Left forelimb (tissue), 1 donor: ENCODE measurements around the gene SOX13.
"Not testable (repeated sequence)": the region's sequence is repeated elsewhere in the genome, so short reads cannot be mapped to it uniquely, and the experiment has no call there.

Experiments
- DNase-seq: peaks from one replicate; pipeline ENCODE4 v3.0.0-alpha.2; 2018; ENCODE audit warnings: low spot score

Gene SOX13

DNA sequence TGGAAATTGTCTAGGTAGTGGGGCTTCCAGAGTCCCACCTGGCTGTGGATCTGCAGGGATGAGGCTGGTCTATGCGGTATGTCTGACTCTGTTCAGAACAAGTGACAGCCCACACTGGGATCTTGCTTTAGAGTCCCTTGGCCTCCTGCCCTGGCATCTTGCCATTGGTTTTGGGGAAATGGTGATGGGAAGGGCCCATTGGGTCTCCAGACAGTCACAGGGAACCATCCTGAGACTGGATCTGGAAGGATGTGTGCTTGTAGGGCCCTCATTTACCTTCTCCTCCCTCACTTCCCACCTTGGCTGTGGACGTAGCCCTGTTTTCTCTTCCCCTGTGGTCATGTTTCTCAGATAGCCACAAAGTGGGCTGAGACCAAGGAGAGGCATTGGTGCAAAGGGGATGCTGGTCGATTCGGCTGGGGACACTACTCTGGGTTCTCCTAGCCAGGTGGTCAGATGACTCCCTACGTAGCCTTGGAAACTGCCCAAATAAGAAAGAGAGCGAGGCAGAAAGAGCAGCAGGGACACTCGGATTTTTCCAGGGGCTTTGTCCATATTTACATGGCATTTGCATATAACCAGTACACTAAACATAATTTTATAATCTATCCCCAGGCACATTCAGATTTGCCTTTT lies 15.1 kb downstream of the SOX13 start:
- no peak for DNase-seq

GRCh38 chr1:204088596-204088995 lies 15.7 kb downstream of the SOX13 start:
- no peak for DNase-seq

- no peak for DNase-seq
These were observed 16.3 kb downstream of the SOX13 start for GRCh38 chr1:204089044-204089751.

GRCh38 chr1:204090132-204090531 lies 17.2 kb downstream of the SOX13 start:
- not testable (repeated sequence) for DNase-seq

- DNase-seq: no peak
These were observed 18.2 kb downstream of the SOX13 start for GRCh38 chr1:204091066-204091465.

DNA sequence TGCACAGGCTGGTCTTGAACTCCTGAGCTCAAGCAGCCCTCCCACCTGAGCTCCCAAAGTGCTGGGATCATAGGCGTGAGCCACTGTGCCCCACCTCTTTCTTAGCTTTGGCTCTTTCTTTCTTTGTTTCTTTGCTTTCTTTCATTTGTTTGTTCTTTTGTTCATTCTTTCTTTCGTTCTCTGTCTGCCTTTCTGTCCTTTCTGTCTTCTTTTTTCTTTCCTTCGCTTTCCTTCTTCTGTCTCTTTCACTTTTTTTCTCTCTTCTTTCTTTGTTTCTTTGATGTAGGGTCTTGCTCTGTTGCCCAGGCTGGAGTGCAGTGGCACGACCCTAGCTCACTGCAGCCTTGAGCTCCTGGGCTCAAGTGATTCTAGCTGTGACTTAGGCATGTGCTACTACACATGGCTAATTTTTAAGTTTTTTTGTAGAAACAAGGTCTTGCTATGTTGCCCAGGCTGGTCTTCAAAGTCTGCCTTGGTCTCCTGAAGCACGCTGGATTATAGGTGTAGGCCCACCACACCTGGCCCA lies 18.9 kb downstream of the SOX13 start:
- DNase-seq: no peak

- DNase-seq: no peak
These were observed 19.9 kb downstream of the SOX13 start for GRCh38 chr1:204092632-204093420.

- no peak for DNase-seq
These were observed 20.5 kb downstream of the SOX13 start for GRCh38 chr1:204093421-204093717.

DNA sequence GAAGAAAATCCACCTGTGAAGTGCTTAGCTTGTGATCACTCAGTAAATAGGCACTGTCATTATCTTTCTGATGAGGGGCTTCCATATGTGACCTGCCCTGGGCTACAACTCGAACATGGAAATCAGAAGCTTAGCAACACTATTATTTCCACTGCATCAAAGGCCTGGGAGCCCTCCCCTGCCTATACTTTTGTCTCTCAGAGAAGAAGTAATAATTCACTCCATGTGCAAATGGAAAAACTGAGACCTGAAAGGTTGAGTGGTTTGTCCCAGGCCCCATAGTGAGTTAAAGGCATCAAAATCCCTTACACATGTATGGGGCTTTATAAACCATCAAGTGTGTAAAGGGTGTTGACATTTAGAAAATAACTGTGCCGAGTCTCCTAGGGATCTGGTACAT lies 20.9 kb downstream of the SOX13 start:
- no peak for DNase-seq

DNA sequence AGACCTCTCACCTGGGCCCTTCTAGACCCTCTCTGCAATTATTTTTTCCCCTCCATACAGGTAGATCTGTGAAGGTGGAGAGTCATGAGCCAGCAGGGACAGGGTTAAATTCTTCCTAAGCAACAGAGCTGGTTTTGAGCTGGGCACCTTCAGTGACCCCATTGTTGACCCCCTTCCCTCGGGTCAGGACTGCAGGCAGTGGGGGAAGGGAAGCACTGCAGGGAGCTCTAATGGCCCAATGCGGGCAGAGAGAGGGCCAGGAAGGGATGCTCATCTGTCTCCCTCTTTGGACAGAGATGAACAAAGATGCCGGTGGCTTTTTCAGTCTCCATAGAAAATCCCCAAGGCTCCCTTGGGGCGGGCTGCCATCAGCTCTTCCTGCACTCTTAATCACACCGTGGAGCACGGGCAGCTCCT lies 21.4 kb downstream of the SOX13 start:
- DNase-seq: no peak

- no peak for DNase-seq
These were observed 22.1 kb downstream of the SOX13 start for GRCh38 chr1:204094856-204095634.

DNA sequence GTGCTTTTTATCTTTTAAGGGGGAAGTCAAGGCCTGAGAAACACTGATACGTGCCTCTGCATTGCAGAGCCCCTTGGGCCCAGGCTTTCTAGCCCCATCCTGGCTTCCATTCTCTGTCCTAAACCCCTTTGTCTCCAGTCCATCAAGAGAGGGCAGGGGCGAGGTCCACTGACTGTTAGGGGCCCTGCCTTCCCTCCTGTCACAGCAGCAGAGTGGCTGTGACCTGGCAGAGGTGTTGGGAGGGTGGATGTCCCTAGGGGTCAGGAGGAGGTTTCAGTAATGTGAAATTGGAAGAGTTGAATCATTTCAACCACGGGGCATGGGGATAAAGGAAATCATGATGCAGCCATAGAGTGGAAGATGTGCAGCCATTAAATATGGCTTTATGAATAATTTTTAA lies 24.0 kb downstream of the SOX13 start:
- no peak for DNase-seq

- no peak for DNase-seq
These were observed 25.8 kb downstream of the SOX13 start for GRCh38 chr1:204098683-204099082.

DNA sequence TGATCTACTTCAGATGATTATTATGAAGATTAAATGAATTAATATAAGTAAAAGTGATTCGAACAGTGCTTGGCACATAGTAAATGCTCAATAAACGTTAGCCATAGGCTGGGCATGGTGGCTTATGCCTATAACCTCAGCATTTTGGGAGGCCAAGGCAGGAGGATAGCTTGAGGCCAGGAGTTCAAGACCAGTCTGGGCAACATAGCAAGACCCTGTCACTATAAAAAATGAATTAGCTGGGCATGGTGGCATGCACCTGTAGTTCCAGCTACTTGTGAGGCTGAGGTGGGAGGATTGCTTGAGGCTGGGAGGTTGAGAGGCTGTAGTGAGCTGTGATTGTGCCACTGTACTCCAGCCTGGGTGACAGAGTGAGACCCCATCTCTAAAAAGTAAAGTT lies 26.8 kb downstream of the SOX13 start:
- not testable (repeated sequence) for DNase-seq

DNA sequence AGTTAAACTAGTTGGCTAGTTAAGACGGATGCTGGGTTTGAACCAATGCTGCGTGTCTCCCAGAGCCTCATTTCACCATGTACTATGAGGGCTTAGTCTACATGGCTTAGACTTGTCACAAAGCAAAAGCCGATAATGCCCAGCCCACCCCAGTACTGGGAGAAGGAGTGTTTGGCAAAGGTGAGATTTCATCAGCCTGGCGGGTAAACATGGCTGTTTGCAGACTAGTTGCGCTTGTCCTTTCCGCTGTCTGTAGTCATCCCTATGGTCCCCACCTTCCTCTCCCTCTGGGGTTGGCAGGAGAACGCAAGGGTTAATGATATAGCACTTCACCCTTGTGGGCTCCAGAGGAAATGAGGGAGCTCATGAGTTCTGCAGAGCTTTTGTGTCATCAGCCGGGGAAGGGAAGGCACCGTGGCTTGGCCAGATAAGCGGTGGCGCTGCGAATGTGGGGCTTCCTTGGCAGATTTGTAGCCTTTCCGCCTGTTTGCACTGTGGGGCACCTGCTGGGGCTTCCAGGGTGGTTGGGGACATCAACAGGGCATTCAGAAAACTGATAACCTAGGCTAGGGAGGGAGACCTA lies 29.2 kb downstream of the SOX13 start:
- DNase-seq: no peak

GRCh38 chr1:204102739-204103430 lies 30.0 kb downstream of the SOX13 start:
- DNase-seq: no peak

- no peak for DNase-seq
These were observed 30.5 kb downstream of the SOX13 start for GRCh38 chr1:204103431-204103741.

DNA sequence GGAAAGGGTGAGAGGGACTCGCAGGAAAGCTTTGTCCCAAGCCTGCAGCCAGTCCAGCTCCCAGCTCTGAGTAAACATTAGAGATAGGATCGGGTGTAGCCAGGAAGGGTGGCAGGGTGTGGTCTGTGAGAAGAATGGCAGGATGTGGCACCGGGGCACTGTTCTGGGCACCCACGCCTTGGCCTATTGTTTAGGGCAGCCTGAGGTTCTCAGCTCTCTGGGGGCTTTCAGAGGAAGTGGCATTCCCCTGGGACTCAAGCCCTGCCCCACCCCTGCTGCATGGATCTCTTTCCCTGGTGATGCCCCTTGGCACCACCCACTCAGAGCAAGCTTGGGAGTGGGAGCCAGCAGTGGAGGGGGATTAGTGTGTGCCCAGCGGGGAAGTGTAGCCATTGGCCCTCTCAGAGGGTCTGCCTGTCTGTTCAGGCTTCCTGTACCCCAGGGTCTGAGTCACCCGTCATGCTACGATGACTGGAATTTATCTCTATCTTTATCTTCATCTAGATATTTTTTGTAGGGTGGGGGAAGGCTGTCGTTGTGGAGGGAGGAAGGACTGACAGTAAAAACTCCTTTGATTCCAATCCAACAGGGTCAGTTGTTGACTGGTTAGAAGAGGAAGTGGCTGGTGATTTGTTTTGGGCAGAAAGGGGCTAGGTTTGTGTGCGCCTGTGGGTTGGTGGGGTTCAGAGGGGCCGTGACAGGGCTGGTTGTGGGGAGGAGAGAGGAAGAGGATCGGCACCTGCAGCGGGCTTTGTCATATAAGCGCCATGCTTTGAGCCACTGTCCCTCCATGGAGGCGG lies 31.6 kb downstream of the SOX13 start:
- no peak for DNase-seq

DNA sequence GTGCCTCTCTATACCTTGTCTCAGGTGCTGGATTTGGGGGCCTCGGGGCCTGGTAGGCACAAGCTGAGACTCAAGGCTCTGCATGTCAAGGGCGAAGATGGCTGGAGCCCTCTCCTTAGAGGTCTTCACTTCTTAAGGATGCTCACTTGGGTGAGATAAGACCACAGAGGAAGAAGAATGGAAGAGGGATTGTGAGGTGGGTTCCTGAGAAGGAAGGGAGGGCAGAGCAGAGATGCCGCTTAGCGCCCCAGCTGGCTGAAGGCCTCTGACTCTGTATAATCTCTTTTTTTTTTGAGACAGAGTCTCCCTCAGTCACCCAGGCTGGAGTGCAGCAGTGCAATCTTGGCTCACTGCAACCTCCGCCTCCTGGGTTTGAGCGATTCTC lies 32.2 kb downstream of the SOX13 start:
- DNase-seq: no peak

- DNase-seq: no peak
These were observed 33.9 kb downstream of the SOX13 start for GRCh38 chr1:204106825-204107224.

DNA sequence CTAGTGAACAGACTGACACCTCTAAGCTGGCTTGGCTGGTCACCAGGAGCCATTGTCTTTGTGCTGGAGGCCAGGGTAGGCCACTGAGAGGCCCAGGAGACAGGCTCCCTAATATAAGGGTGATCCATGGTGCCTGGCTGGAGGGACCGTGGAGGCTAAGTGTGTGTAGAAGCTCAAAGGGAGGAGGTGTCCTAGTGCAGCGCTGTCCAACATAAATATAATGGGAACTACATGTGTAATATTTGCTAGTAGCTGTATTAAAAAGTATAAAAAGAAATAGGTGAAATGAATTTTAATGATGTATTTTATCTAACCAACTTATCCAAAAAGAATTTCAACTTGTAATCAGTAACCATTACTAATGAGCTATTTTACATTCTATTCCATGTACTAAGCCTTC lies 35.0 kb downstream of the SOX13 start:
- DNase-seq: no peak
